Kidney epithelial cell (primary cell): ENCODE results near the gene FOXJ3. TPM values are rescaled to one million over a fixed set of nuclear protein-coding genes. Genes with fewer than 3 reads are reported as not detected.

ENCODE experiments used
- DNase-seq: peaks from one replicate; pipeline ENCODE4 v3.0.0-alpha.2; 2010; ENCODE audit warnings: low read depth
- H3K27me3 ChIP-seq: 2 replicates; pipeline ENCODE4 v1.6.0; 2011; ENCODE audit warnings: low read length; ENCODE audit not compliant: control insufficient read depth, insufficient read depth
- H3K36me3 ChIP-seq: 2 replicates; pipeline ENCODE4 v1.5.1; 2011; ENCODE audit warnings: low read length; ENCODE audit not compliant: control insufficient read depth, insufficient read depth
- H3K4me3 ChIP-seq: 2 replicates; pipeline ENCODE4 v1.5.1; 2011; ENCODE audit warnings: low read depth, mild to moderate bottlenecking, control low read depth, low read length
- total RNA-seq: library from RNA; depleted of rRNA; stranded (reverse); fragments of >200 nt; gene quantifications from 2 replicates; pipeline ENCODE4 v1.2.3, GENCODE V29; 2015
- TF ChIP-seq, protein P1 (sequence below): IDR thresholded peaks from 2 replicates; pipeline ENCODE4 v1.5.1; 2011; ENCODE audit warnings: mild to moderate bottlenecking, moderate library complexity, low read length, control low read depth, inconsistent platforms; ENCODE audit not compliant: insufficient read depth, poor library complexity, severe bottlenecking

The FOXJ3 gene
- total RNA-seq, 1 donor from 2014 or later = 28.6 TPM

DNA sequence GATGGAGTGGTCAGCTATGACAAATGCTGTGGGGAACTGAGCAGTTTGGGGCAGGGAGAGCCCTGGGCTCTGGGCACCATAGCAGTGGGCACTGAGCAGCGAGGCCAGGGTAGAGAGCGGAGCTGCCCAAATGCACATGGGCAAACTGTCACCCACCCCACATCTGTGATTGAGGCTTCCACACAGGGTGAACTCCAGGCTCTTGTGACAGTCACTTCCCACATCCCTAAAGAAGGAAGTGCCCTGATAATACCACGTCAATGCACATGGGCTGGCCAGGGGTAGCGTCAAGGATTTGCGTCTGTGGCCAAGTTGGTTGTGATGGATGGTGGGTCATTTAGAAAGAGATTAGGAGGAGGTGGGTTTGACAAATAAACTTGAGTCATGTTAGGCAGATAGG is 184.4 kb downstream of the FOXJ3 start:
- Histone ChIP-seq H3K36me3 (no peaks in the 10 kb centered on the region), H3K27me3 (peaks cover 34% of the 10 kb centered on the region), H3K4me3 (no peak overlapping the region)
- no peak for DNase-seq
- TF ChIP-seq, protein P1, sequence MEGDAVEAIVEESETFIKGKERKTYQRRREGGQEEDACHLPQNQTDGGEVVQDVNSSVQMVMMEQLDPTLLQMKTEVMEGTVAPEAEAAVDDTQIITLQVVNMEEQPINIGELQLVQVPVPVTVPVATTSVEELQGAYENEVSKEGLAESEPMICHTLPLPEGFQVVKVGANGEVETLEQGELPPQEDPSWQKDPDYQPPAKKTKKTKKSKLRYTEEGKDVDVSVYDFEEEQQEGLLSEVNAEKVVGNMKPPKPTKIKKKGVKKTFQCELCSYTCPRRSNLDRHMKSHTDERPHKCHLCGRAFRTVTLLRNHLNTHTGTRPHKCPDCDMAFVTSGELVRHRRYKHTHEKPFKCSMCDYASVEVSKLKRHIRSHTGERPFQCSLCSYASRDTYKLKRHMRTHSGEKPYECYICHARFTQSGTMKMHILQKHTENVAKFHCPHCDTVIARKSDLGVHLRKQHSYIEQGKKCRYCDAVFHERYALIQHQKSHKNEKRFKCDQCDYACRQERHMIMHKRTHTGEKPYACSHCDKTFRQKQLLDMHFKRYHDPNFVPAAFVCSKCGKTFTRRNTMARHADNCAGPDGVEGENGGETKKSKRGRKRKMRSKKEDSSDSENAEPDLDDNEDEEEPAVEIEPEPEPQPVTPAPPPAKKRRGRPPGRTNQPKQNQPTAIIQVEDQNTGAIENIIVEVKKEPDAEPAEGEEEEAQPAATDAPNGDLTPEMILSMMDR = no peak

DNA sequence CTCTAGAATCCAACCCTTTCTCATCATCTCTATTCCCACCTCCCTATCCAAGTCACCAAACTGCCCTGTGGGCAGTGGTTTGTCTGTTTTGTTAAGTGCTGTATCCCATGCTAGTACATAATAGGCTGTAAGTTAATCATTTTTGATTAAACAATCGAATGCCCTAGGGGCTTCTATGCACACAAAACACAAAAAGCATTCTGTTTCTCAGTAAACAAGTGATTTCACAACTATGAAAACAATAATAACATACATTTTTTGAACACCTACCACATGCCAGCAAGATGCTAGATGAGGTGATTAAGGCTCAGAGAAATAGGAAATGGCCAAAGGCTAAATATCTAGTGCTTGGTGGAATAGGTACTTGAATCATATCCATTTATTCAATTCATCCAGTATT is 186.9 kb downstream of the FOXJ3 start:
- TF ChIP-seq, protein P1 = no peak
- Histone ChIP-seq H3K36me3 (no peaks in the 10 kb centered on the region), H3K27me3 (peaks cover 42% of the 10 kb centered on the region), H3K4me3 (no peak overlapping the region)
- DNase-seq = no peak

DNA sequence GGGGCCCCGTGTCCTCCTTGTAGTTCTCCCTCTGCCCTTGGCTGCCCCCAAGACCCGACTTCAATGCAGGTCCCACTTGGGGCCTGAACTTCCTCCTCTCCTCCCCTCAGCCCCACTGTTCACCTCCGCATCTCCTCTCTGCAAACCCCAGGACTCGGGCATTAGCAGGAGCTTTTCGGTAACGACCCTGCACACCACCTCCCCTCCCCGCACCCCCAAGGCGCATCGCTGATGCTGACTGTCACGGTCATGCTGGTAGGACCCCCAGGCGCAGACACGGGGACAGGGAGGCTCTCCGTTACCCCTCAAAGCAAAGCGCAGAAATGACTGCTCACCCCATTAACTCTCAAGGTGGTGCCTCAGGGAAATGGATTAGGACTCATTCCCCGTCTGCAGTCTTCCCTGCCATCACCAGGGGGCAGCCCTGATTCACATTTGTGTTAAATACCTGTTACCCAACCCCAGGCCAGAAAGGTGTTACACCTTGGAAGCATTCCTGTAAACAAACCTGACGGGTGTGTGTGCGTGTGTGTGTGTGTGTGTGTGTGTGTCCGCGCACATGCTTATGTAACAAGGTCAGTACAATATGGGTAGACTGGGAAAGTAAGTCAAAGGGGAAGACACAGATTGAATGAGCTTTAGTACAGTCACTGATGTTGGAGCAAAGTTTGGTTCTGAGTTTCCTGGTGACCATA is 188.3 kb downstream of the FOXJ3 start:
- DNase-seq = no peak
- H3K27me3 ChIP-seq = peaks cover 35% of the 10 kb centered on the region
- no peaks in the 10 kb centered on the region for H3K36me3 ChIP-seq
- TF ChIP-seq, protein P1 = peak; percentile 87
- H3K4me3 ChIP-seq = no peak overlapping the region

DNA sequence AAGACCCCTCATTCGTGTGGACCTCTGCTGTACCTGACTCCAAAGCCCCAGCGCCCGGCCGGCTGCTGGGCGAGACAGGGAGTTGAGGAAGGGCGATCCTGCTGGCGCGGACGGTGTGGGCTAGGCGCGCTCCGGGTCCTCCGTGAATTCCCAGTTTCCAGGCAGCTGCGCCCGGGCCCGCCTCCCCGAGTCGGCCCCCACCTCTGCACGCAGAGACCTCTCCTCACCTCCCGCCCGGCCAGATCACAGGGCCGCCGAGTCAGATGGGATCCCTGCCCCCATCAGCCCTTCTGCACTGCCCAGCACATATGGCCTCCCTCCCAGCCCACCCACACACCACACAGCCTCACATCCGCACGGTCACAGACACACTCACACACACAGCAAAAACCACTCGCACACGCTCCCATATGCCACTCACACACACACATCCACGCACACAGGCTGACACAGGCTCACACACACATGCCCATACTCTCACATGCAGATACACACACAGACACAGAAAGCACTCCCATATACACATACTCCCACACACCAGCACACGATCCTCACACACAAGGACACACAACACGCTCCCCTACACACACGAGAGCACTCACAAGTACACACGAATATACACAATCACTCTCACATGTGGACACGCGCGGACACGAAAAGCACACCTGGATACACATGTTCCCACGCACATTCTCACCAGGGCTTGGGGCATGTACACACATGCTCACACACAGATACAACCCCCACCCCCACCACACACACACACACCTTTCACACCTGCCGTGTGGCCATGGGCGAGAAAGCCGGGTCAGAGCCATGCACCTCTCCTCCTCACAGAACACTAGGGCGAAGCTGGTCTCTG is 189.0 kb downstream of the FOXJ3 start:
- H3K36me3 ChIP-seq = no peaks in the 10 kb centered on the region
- TF ChIP-seq, protein P1 = no peak
- no peak for DNase-seq
- H3K4me3 ChIP-seq = no peak overlapping the region
- H3K27me3 ChIP-seq = peaks cover 35% of the 10 kb centered on the region

DNA sequence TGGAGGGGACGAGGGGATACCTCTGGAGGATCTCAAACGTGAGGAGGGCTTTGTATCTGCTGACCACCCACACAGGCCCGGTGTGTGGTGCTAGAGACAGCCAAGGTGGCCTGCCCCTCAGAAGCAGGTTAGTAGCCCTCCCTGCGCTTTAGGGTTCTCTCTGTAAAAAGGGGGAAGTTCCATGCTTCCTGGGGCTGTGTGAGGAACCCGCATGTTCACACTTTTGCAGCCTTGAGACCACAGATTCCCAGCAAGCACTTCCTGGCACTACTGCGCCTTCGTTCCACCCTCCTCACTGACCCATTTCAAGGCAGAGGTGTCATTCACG is 189.7 kb downstream of the FOXJ3 start:
- TF ChIP-seq, protein P1 = no peak
- Histone ChIP-seq H3K27me3 (peaks cover 33% of the 10 kb centered on the region), H3K36me3 (no peaks in the 10 kb centered on the region), H3K4me3 (no peak overlapping the region)
- no peak for DNase-seq
